ENCODE data around the gene CADPS. TPM values are rescaled to one million over a fixed set of nuclear protein-coding genes. Genes with fewer than 3 reads are reported as not detected.

The CADPS gene
- polyA plus RNA-seq, 1 experiment, result 0.12 TPM

GRCh38 chr3:62453448-62453847 lies 421.8 kb downstream of the CADPS start:
- no peaks in the 10 kb centered on the region for H3K9me3 ChIP-seq (ENCODE audit: control insufficient read depth, insufficient read depth, low read length)
- ChIA-PET POLR2A (no interaction called here), CTCF (no interaction called here)
- no peak overlapping the region for H3K4me3 ChIP-seq (ENCODE audit: low read depth, low read length)
- H3K27ac ChIP-seq (ENCODE audit: low read depth, low read length), result no peak overlapping the region
- DNase-seq (ENCODE audit: low read depth, low spot score), result no peak
- TF ChIP-seq, protein P1, sequence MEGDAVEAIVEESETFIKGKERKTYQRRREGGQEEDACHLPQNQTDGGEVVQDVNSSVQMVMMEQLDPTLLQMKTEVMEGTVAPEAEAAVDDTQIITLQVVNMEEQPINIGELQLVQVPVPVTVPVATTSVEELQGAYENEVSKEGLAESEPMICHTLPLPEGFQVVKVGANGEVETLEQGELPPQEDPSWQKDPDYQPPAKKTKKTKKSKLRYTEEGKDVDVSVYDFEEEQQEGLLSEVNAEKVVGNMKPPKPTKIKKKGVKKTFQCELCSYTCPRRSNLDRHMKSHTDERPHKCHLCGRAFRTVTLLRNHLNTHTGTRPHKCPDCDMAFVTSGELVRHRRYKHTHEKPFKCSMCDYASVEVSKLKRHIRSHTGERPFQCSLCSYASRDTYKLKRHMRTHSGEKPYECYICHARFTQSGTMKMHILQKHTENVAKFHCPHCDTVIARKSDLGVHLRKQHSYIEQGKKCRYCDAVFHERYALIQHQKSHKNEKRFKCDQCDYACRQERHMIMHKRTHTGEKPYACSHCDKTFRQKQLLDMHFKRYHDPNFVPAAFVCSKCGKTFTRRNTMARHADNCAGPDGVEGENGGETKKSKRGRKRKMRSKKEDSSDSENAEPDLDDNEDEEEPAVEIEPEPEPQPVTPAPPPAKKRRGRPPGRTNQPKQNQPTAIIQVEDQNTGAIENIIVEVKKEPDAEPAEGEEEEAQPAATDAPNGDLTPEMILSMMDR (IDR thresholded peaks at IDR 0.05; ENCODE audit: low read depth, low read length), result no peak
- H3K27me3 ChIP-seq (ENCODE audit: control insufficient read depth, insufficient read depth, low read length), result peaks cover 2% of the 10 kb centered on the region

- Histone ChIP-seq H3K27me3 (ENCODE audit: control insufficient read depth, insufficient read depth, low read length) (peaks cover 2% of the 10 kb centered on the region), H3K27ac (ENCODE audit: low read depth, low read length) (no peak overlapping the region), H3K4me3 (ENCODE audit: low read depth, low read length) (no peak overlapping the region), H3K9me3 (ENCODE audit: control insufficient read depth, insufficient read depth, low read length) (no peaks in the 10 kb centered on the region)
- TF ChIP-seq, protein P1 (IDR thresholded peaks at IDR 0.05; ENCODE audit: low read depth, low read length), result no peak
- no peak for DNase-seq (ENCODE audit: low read depth, low spot score)
- CTCF ChIA-PET, result no interaction called here
- POLR2A ChIA-PET, result interaction anchor here (0.7 kb wide), 1 partner anchor 204 kb away, joined by 3 read pairs; no protein-coding TSS in a partner anchor
Observed at GRCh38 chr3:62451211-62451887, 423.9 kb downstream of the CADPS start.

DNA sequence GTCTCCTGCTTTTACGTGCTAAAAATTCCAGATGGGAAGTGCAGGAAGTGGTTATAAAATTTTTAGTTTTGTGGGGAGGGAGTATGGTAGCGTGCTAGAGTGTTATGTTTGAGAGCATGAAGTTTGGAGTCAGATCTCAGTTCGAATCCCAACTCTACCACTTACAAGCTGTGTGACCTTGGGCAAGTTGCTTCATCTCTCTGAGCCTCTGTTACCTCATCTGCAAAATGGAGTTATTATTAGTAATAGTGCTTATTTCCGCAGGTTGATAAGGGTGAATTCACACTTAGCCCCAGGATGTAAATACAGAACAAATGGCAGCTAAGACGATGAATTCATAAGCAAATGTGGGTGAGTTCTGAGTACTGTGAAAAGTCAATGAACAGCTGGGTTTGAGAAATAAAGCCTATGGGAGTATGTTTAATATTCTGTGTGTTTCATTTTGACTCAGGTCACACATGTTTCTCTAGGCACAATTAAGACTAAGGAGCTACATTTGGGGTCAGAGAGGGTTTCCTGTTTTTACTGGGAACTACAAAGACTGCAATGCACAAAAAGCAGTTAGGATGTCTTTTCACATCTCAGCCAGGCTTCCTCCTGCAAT lies 428.8 kb downstream of the CADPS start:
- Histone ChIP-seq H3K27ac (ENCODE audit: low read depth, low read length) (no peak overlapping the region), H3K27me3 (ENCODE audit: control insufficient read depth, insufficient read depth, low read length) (peaks cover 2% of the 10 kb centered on the region), H3K9me3 (ENCODE audit: control insufficient read depth, insufficient read depth, low read length) (no peaks in the 10 kb centered on the region), H3K4me3 (ENCODE audit: low read depth, low read length) (no peak overlapping the region)
- TF ChIP-seq, protein P1 (IDR thresholded peaks at IDR 0.05; ENCODE audit: low read depth, low read length), result no peak
- DNase-seq (ENCODE audit: low read depth, low spot score), result no peak
- POLR2A ChIA-PET, result no interaction called here
- CTCF ChIA-PET, result no interaction called here

DNA sequence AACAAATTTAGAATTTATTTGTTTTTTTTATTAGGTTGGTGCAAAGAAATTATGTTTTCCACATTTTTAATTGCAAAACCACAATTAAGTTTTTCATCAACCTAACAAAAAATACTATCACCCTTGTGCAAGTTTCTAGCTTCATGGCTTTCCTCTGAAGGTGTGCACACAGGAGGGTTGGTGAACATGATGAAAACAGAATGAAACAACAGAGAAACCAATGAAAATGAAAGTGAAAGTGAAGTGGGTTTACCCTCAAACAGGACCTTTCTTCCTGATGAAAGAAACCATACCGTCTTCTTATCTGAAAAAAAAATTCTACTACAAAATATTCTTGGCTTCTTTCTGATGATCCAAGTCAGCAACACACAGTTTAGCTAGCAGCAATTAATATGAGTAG lies 429.9 kb downstream of the CADPS start:
- H3K9me3 ChIP-seq (ENCODE audit: control insufficient read depth, insufficient read depth, low read length), result no peaks in the 10 kb centered on the region
- TF ChIP-seq, protein P1 (IDR thresholded peaks at IDR 0.05; ENCODE audit: low read depth, low read length), result no peak
- no peak overlapping the region for H3K27ac ChIP-seq (ENCODE audit: low read depth, low read length)
- peak overlapping the region; percentile 38 for H3K4me3 ChIP-seq (ENCODE audit: low read depth, low read length)
- ChIA-PET CTCF (no interaction called here), POLR2A (interaction anchor here (0.6 kb wide), 1 partner anchor 883 kb away, joined by 10 read pairs; no protein-coding TSS in a partner anchor)
- no peak for DNase-seq (ENCODE audit: low read depth, low spot score)
- peaks cover 2% of the 10 kb centered on the region for H3K27me3 ChIP-seq (ENCODE audit: control insufficient read depth, insufficient read depth, low read length)

DNA sequence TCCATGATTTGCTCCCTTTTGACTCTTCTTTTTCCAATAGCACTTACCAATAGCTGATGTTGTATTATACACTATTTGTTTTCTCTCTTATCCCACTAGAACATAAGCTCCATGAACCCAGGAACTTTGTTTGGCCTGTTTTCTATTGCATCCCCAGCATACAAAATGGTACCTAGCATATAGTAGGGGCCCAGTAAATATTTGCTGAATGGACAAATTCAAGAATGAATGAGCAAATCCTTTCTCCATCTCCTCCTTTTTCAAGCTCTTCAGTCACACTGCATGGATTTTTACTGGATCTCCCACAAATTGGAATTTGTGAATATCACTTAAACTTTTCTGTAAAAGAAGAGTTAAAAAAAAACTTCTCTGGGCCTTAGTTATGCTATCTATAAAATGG lies 435.2 kb downstream of the CADPS start:
- CTCF ChIA-PET, result interaction anchor here (0.7 kb wide), 1 partner anchor 9 kb away, joined by 3 read pairs; no protein-coding TSS in a partner anchor
- DNase-seq (ENCODE audit: low read depth, low spot score), result no peak
- TF ChIP-seq, protein P1 (IDR thresholded peaks at IDR 0.05; ENCODE audit: low read depth, low read length), result no peak

More for the DNA sequence above, 435.2 kb downstream of the CADPS start:
- Histone ChIP-seq H3K4me3 (ENCODE audit: low read depth, low read length) (no peak overlapping the region), H3K27me3 (ENCODE audit: control insufficient read depth, insufficient read depth, low read length) (peaks cover 3% of the 10 kb centered on the region), H3K9me3 (ENCODE audit: control insufficient read depth, insufficient read depth, low read length) (no peaks in the 10 kb centered on the region), H3K27ac (ENCODE audit: low read depth, low read length) (no peak overlapping the region)
- POLR2A ChIA-PET, result no interaction called here
